GM12878 (cell line): ENCODE measurements around the gene CCNJ. TPM values are rescaled to one million over a fixed set of nuclear protein-coding genes. Genes with fewer than 3 reads are reported as not detected.
"Not testable (repeated sequence)": the region's sequence is repeated elsewhere in the genome, so short reads cannot be mapped to it uniquely, and the experiment has no call there.

Source experiments
- ATAC-seq: fragments of 200-7000 bp; cut with Tn5 transposase; 3 replicates; pipeline ENCODE4 v1.9.1; 2020; ENCODE audit warnings: mild to moderate bottlenecking, moderate library complexity
- BruUV-seq: library from RNA; stranded (reverse); fragments of 400-500 nt; replicated peaks from 2 replicates; lab custom pipeline; 2021; lab: Mats Ljungman, UMichigan
- CTCF ChIA-PET: fragments of 300-600 bp; sonication (Branson Sonifier 250); formaldehyde crosslinking; extraction: SDS; loops from one replicate; lab custom pipeline; 2021; ENCODE audit warnings: inconsistent platforms; lab: Yijun Ruan, JAX
- POLR2A ChIA-PET: fragments of 350-600 bp; formaldehyde crosslinking; extraction: SDS; loops from one replicate; lab custom pipeline; 2021; ENCODE audit warnings: inconsistent platforms; lab: Charles Lee
- RAD21 ChIA-PET: fragments of 300-600 bp; sonication (Branson Sonifier 250); formaldehyde crosslinking; loops from one replicate; lab custom pipeline; 2023; ENCODE audit warnings: antibody characterized with exemption; ENCODE audit not compliant: unreplicated experiment; lab: Charles Lee
- SMC1A ChIA-PET: fragments of 300-600 bp; sonication (Branson Sonifier 250); formaldehyde crosslinking; loops from one replicate; lab custom pipeline; 2023; ENCODE audit not compliant: unreplicated experiment, uncharacterized antibody; lab: Charles Lee
- DNase-seq: peaks from one replicate; pipeline ENCODE4 v3.0.0-alpha.2; 2011; ENCODE audit warnings: low read depth, low spot score
- FAIRE-seq: peaks from 3 replicates; lab custom pipeline; 2011; peaks lifted over from hg19 to GRCh38; lab: Jason Lieb, UNC
- H2AFZ ChIP-seq: 2 replicates; pipeline ENCODE4 v1.6.0; 2011; ENCODE audit warnings: low read depth, low read length, control low read depth; ENCODE audit not compliant: control insufficient read depth
- H3K27ac ChIP-seq: 2 replicates; pipeline ENCODE4 v1.5.1; 2011; ENCODE audit warnings: control low read depth; ENCODE audit not compliant: control insufficient read depth, insufficient read depth
- H3K27me3 ChIP-seq, 2 experiments: replicated peaks in 1 of 2; 2 replicates each; pipeline versions ENCODE4 v1.6.0 to v1.6.1; 2011; ENCODE audit warnings: low read length in 1 of 2; ENCODE audit not compliant: control insufficient read depth in 2 of 2, insufficient read depth in 2 of 2
- H3K36me3 ChIP-seq, 2 experiments: 2 replicates each; pipeline ENCODE4 v1.5.1; 2011; ENCODE audit warnings: low read length in 1 of 2; ENCODE audit not compliant: control insufficient read depth in 2 of 2, insufficient read depth in 2 of 2
- H3K4me1 ChIP-seq: 2 replicates; pipeline ENCODE4 v1.6.1; 2011; ENCODE audit warnings: mild to moderate bottlenecking, low read length, moderate library complexity, mixed read lengths; ENCODE audit not compliant: control insufficient read depth, insufficient read depth
- H3K4me2 ChIP-seq: 2 replicates; pipeline ENCODE4 v1.6.0; 2011; ENCODE audit warnings: control low read depth; ENCODE audit not compliant: control insufficient read depth, insufficient read depth
- H3K4me3 ChIP-seq: fragments of 200-600 bp; sonication (generic); 2 replicates; pipeline ENCODE4 v1.5.1; 2016
- H3K79me2 ChIP-seq: 2 replicates; pipeline ENCODE4 v1.6.0; 2011; ENCODE audit warnings: low read length; ENCODE audit not compliant: control insufficient read depth, insufficient read depth
- H3K9ac ChIP-seq: 2 replicates; pipeline ENCODE4 v1.8.0; 2011; ENCODE audit warnings: low read length, control low read depth, mixed read lengths; ENCODE audit not compliant: control insufficient read depth, insufficient read depth
- H3K9me3 ChIP-seq: replicated peaks from 3 replicates; pipeline ENCODE4 v1.5.1; 2011; ENCODE audit warnings: mild to moderate bottlenecking, low read length; ENCODE audit not compliant: control insufficient read depth, insufficient read depth
- H4K20me1 ChIP-seq: 2 replicates; pipeline ENCODE4 v1.6.0; 2011; ENCODE audit not compliant: control insufficient read depth, insufficient read depth
- ESRRA ChIP-seq: IDR thresholded peaks from 2 replicates; pipeline ENCODE4 v1.6.1; 2012; ENCODE audit warnings: mild to moderate bottlenecking, low read length, improper control_type of control experiment
- GATAD2B ChIP-seq: fragments of 450-650 bp; conservative IDR thresholded peaks from 2 replicates; pipeline ENCODE4 v1.6.1; 2017; ENCODE audit warnings: low read depth, mild to moderate bottlenecking, moderate library complexity
- IKZF2 ChIP-seq, 2 experiments: fragments of 450-650 bp; IDR thresholded peaks; 2 replicates each; pipeline ENCODE4 v1.6.1; 2017; ENCODE audit warnings: mild to moderate bottlenecking in 2 of 2, moderate library complexity in 2 of 2
- MXI1 ChIP-seq: fragments of 150-350 bp; IDR thresholded peaks from 2 replicates; pipeline ENCODE4 v1.6.1; 2011; ENCODE audit warnings: low read depth, mild to moderate bottlenecking, inconsistent platforms, low read length, improper control_type of control experiment
- NFYB ChIP-seq: IDR thresholded peaks from 2 replicates; pipeline ENCODE4 v1.6.1; 2011; ENCODE audit warnings: low read depth, mild to moderate bottlenecking, low read length, improper control_type of control experiment, moderate library complexity; ENCODE audit not compliant: insufficient read depth
- NRF1 ChIP-seq: conservative IDR thresholded peaks from 2 replicates; pipeline ENCODE4 v1.6.1; 2011; ENCODE audit warnings: mild to moderate bottlenecking, low read depth, low read length, improper control_type of control experiment
- RCOR1 ChIP-seq: conservative IDR thresholded peaks from 2 replicates; pipeline ENCODE4 v1.6.1; 2012; ENCODE audit warnings: low read depth, low read length, improper control_type of control experiment
- SMARCA5 ChIP-seq: fragments of 450-650 bp; IDR thresholded peaks from 2 replicates; pipeline ENCODE4 v1.6.1; 2017; ENCODE audit warnings: mild to moderate bottlenecking
- TCF3 ChIP-seq: IDR thresholded peaks from 2 replicates; pipeline ENCODE4 v1.6.1; 2012; ENCODE audit warnings: low read depth, mild to moderate bottlenecking, low read length, borderline replicate concordance; ENCODE audit not compliant: insufficient read depth
- ZNF24 ChIP-seq: fragments of 450-650 bp; IDR thresholded peaks from 2 replicates; pipeline ENCODE4 v1.6.1; 2017; ENCODE audit warnings: antibody characterized with exemption, mild to moderate bottlenecking
- ZSCAN29 ChIP-seq: fragments of 450-650 bp; IDR thresholded peaks from 2 replicates; pipeline ENCODE4 v1.6.1; 2017; ENCODE audit warnings: mild to moderate bottlenecking, moderate library complexity
- WGBS: methylation state at CpG from one replicate; pipeline ENCODE4 v1.1.6; 2016; ENCODE audit warnings: low lambda C conversion rate; ENCODE audit not compliant: insufficient replicate concordance, insufficient coverage; ENCODE audit errors: missing lambda C conversion rate; 5-methylcytosine and 5-hydroxymethylcytosine counted together
- in situ Hi-C: fragments of 300-500 bp; cut with MboI; formaldehyde crosslinking; loops from 9 replicates; pipeline ENCODE4 v1.14.3; 2018; ENCODE audit warnings: mixed read lengths
- intact Hi-C: fragments of 100-400 bp; cut with micrococcal nuclease; formaldehyde crosslinking; loops from one replicate; pipeline ENCODE4 v1.14.2; 2022; ENCODE audit not compliant: unreplicated experiment
- polyA plus RNA-seq, 11 experiments: library from polyadenylated mRNA; depleted of rRNA in 4 of 11; unstranded in 6 of 11; stranded (reverse) in 5 of 11; fragments of >200 nt; fragmentation: Nextera tagmentation in 4 of 11; fragmentation: Illumina TruSeq in 1 of 11; extraction: Ambion mirVana in 4 of 11; extraction: Trizol in 1 of 11; gene quantifications; 1 replicate in 1 of 11; 2 replicates in 10 of 11; pipeline versions ENCODE4 v1.2.1 to v1.2.3, GENCODE V29; 2011 to 2016; ENCODE audit warnings: inconsistent platforms in 2 of 11, missing spikeins in 2 of 11, low read depth in 1 of 11
- total RNA-seq, 4 experiments: library from RNA; depleted of rRNA in 3 of 4; stranded (reverse); fragments of >200 nt in 3 of 4; fragmentation: Illumina TruSeq in 1 of 4; extraction: Trizol in 1 of 4; gene quantifications; 2 replicates each; pipeline versions ENCODE4 v1.2.1 to v1.2.3, GENCODE V29; 2013 to 2021
- TF ChIP-seq, protein P1 (sequence below): fragments of 450-650 bp; IDR thresholded peaks from 2 replicates; pipeline ENCODE4 v1.6.1; 2017; ENCODE audit warnings: mild to moderate bottlenecking, moderate library complexity
- TF ChIP-seq, protein P2 (sequence below): IDR thresholded peaks from 2 replicates; pipeline ENCODE4 v1.6.1; 2011; ENCODE audit warnings: low read depth, mild to moderate bottlenecking, low read length, moderate library complexity, borderline replicate concordance; ENCODE audit errors: extremely low read depth

Gene CCNJ
- total and polyA plus RNA-seq, 10 of the 15 experiments (the other 5 are each of a cell fraction or from before 2014, with no cell fraction given) = 0.56 to 8.8 (median 6.6) TPM

DNA sequence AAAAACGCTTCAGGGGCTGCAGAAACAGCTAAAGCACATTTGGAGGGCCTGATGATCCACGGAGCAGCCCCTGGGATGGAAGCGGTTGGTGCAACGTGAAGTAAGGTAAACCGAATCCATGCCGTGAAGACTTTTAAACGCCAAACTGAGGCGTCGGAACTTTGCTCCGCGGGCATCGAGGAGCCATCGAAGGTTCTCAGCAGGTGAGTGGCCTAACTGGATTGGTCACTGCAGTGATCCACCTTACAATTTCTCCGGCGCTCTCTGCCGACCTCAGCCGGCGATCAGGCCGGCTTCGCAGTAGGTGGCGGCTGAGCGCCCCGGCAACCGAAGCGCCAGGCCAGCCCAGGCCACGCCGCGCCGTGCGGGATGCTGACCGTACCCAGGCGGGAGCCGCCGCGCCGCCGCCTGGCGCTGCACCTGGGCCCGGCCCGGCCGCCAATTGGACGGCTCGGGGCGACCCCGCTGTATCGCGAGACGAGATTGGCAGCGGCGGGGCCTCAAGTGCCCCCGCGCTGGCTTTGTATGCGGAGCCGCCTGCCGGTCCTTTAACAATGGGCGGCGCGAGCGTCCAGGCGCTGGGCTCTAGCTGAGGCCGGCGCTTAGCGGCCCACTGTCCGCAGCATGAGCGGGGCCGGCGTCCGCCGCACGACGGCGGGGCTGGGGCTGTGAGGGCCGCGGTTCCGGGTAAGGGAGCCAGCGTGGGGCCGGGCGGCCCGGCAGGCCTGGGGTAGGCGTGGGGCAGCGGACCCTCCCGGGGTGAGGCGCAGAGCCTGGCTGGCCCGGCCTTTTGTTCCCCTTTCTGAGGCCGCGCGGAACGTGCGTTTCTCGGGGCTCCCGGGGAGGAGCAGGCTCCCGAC lies at the start of gene CCNJ (continued):
- peak; percentile 93 for TF ChIP-seq NFYB
- no peak for TF ChIP-seq NRF1
- peak; percentile 79; the same call in 1 of the 2 replicates for TF ChIP-seq SMARCA5
- TF ChIP-seq ZSCAN29 = no peak
- peak; percentile 93; the same call in 1 of the 2 replicates for TF ChIP-seq RCOR1
- TF ChIP-seq TCF3 = 0 out of 2 replicates have a peak, but pooled peaks have one; percentile 59
- TF ChIP-seq IKZF2 (IDR thresholded peaks at IDR 0.05) = no peak
- TF ChIP-seq, protein P1, sequence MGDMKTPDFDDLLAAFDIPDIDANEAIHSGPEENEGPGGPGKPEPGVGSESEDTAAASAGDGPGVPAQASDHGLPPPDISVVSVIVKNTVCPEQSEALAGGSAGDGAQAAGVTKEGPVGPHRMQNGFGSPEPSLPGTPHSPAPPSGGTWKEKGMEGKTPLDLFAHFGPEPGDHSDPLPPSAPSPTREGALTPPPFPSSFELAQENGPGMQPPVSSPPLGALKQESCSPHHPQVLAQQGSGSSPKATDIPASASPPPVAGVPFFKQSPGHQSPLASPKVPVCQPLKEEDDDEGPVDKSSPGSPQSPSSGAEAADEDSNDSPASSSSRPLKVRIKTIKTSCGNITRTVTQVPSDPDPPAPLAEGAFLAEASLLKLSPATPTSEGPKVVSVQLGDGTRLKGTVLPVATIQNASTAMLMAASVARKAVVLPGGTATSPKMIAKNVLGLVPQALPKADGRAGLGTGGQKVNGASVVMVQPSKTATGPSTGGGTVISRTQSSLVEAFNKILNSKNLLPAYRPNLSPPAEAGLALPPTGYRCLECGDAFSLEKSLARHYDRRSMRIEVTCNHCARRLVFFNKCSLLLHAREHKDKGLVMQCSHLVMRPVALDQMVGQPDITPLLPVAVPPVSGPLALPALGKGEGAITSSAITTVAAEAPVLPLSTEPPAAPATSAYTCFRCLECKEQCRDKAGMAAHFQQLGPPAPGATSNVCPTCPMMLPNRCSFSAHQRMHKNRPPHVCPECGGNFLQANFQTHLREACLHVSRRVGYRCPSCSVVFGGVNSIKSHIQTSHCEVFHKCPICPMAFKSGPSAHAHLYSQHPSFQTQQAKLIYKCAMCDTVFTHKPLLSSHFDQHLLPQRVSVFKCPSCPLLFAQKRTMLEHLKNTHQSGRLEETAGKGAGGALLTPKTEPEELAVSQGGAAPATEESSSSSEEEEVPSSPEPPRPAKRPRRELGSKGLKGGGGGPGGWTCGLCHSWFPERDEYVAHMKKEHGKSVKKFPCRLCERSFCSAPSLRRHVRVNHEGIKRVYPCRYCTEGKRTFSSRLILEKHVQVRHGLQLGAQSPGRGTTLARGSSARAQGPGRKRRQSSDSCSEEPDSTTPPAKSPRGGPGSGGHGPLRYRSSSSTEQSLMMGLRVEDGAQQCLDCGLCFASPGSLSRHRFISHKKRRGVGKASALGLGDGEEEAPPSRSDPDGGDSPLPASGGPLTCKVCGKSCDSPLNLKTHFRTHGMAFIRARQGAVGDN = peak; percentile 82; the same call in 1 of the 2 replicates
- TF ChIP-seq MXI1 = peak; percentile 71
- 0 out of 2 replicates have a peak, but pooled peaks have one; percentile 17 for TF ChIP-seq ZNF24
- no peak for TF ChIP-seq ESRRA
- TF ChIP-seq, protein P2, sequence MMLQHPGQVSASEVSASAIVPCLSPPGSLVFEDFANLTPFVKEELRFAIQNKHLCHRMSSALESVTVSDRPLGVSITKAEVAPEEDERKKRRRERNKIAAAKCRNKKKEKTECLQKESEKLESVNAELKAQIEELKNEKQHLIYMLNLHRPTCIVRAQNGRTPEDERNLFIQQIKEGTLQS = no peak
- TF ChIP-seq GATAD2B = peak; percentile 74

DNA sequence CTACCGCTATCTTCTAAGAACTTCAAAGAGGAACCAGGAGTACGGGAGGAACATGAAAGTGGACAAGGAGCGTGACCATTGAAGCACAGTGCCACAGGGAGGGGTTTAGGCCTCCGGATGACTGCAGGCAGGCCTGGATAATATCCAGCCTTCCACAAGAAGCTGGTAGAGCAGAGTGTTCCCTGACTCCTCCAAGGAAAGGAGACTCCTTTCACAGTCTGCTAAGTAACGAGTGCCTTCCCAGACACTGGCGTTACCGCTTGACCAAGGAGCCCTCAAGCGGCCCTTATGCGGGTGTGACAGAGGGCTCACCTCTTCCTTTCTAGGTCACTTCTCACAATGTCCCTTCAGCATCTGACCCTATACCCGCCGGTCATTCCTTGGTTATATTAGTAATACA lies 49.0 kb upstream of the CCNJ start:
- H3K4me1 ChIP-seq, H3K27ac ChIP-seq, CTCF ChIA-PET, BruUV-seq, H3K27me3 ChIP-seq, H3K79me2 ChIP-seq, H3K9ac ChIP-seq, H3K36me3 ChIP-seq, H2AFZ ChIP-seq, RAD21 ChIA-PET, POLR2A ChIA-PET, ATAC-seq, H4K20me1 ChIP-seq, FAIRE-seq, H3K4me3 ChIP-seq, H3K9me3 ChIP-seq, in situ Hi-C loops, intact Hi-C loops, DNase-seq, H3K4me2 ChIP-seq: not testable (repeated sequence)
- SMC1A ChIA-PET = interaction anchor here (1.0 to 1.1 kb wide), 2 partner anchors 11 to 22 kb away, joined by 3 to 4 read pairs; no protein-coding TSS in a partner anchor
- WGBS = 71% methylated on average over 11 of the region's 11 CpGs
